ENCODE measurements around the gene VSX1. TPM values are rescaled to one million over a fixed set of nuclear protein-coding genes. Genes with fewer than 3 reads are reported as not detected.

Gene VSX1
- total RNA-seq, 1 donor from 2014 or later: not detected

- no peak for DNase-seq (ENCODE audit: extremely low read depth, low read depth, low spot score)
These were observed 39.1 kb downstream of the VSX1 start for GRCh38 chr20:25042531-25043498.

GRCh38 chr20:25041813-25042530, 40.0 kb downstream of the VSX1 start:
- no peak for DNase-seq (ENCODE audit: extremely low read depth, low read depth, low spot score)

- no peak for DNase-seq (ENCODE audit: extremely low read depth, low read depth, low spot score)
These were observed 41.5 kb downstream of the VSX1 start for GRCh38 chr20:25040438-25040831.

GRCh38 chr20:25039697-25040437, 42.1 kb downstream of the VSX1 start:
- DNase-seq (ENCODE audit: extremely low read depth, low read depth, low spot score): no peak

GRCh38 chr20:25038591-25039015, 43.3 kb downstream of the VSX1 start:
- no peak for DNase-seq (ENCODE audit: extremely low read depth, low read depth, low spot score)

- no peak for DNase-seq (ENCODE audit: extremely low read depth, low read depth, low spot score)
These were observed 43.9 kb downstream of the VSX1 start for GRCh38 chr20:25038103-25038410.

GRCh38 chr20:25037288-25038102, 44.4 kb downstream of the VSX1 start:
- DNase-seq (ENCODE audit: extremely low read depth, low read depth, low spot score): no peak

- DNase-seq (ENCODE audit: extremely low read depth, low read depth, low spot score): no peak
These were observed 45.5 kb downstream of the VSX1 start for GRCh38 chr20:25036331-25036936.

GRCh38 chr20:25035921-25036320, 46.0 kb downstream of the VSX1 start:
- no peak for DNase-seq (ENCODE audit: extremely low read depth, low read depth, low spot score)

- DNase-seq (ENCODE audit: extremely low read depth, low read depth, low spot score): no peak
These were observed 48.0 kb downstream of the VSX1 start for GRCh38 chr20:25033924-25034300.

GRCh38 chr20:25033265-25033923, 48.5 kb downstream of the VSX1 start:
- no peak for DNase-seq (ENCODE audit: extremely low read depth, low read depth, low spot score)

GRCh38 chr20:25032478-25033264, 49.3 kb downstream of the VSX1 start:
- DNase-seq (ENCODE audit: extremely low read depth, low read depth, low spot score): no peak

- DNase-seq (ENCODE audit: extremely low read depth, low read depth, low spot score): no peak
These were observed 49.9 kb downstream of the VSX1 start for GRCh38 chr20:25032065-25032477.

- DNase-seq (ENCODE audit: extremely low read depth, low read depth, low spot score): no peak
These were observed 50.7 kb downstream of the VSX1 start for GRCh38 chr20:25031241-25031640.

GRCh38 chr20:25030649-25031207, 51.2 kb downstream of the VSX1 start:
- no peak for DNase-seq (ENCODE audit: extremely low read depth, low read depth, low spot score)

GRCh38 chr20:25030007-25030648, 51.8 kb downstream of the VSX1 start:
- no peak for DNase-seq (ENCODE audit: extremely low read depth, low read depth, low spot score)

- DNase-seq (ENCODE audit: extremely low read depth, low read depth, low spot score): no peak
These were observed 55.8 kb downstream of the VSX1 start for GRCh38 chr20:25025986-25026605.
